ENCODE measurements around the gene CHDH.

- TF ChIP-seq CREB1 (IDR thresholded peaks at IDR 0.05; ENCODE audit: low read depth) (no peak), CEBPB (IDR thresholded peaks at IDR 0.05) (no peak), ZBTB7A (IDR thresholded peaks at IDR 0.05; ENCODE audit: low read depth) (no peak), EP300 (IDR thresholded peaks at IDR 0.05; ENCODE audit: borderline replicate concordance) (no peak)
These were observed 69.6 kb downstream of the CHDH start for GRCh38 chr3:53776494-53777101.
